ENCODE results near the gene DYNC1LI2. TPM values are rescaled to one million over a fixed set of nuclear protein-coding genes. Genes with fewer than 3 reads are reported as not detected.

Gene DYNC1LI2
- total RNA-seq, 1 experiment from 2014 or later: 94.2 TPM

DNA sequence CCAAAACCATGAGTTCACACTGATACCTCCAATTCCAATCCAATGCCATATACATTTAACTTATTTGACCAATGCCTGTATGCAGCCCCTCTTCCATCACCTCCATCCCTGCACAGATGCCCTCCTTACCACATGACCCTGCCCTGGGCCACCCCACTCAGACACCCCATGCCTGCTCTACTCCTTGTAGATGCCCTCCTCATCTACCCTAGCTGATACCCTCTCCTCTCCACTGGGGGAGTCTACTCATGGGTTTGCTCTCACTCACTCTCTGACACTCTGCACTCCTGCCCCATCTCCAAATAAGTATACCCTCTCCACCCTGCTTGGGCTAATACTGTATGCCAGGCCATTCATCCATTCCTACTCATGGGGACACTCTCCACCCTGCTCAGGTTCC lies 38.9 kb downstream of the DYNC1LI2 start:
- Histone ChIP-seq H2BK15ac (ENCODE audit: low read depth, low read length) (no peak overlapping the region), H3K4ac (ENCODE audit: low read depth, low read length) (no peak overlapping the region), H3K9me3 (ENCODE audit: control insufficient read depth, low read depth, low read length) (no peaks in the 10 kb centered on the region), H4K20me1 (ENCODE audit: control insufficient read depth, insufficient read depth, insufficient read length) (peaks cover 2% of the 10 kb centered on the region), H3K4me2 (ENCODE audit: insufficient read depth, insufficient read length, low read length) (no peak overlapping the region), H2BK12ac (ENCODE audit: insufficient read length, low read depth, low read length) (no peak overlapping the region), H3K79me2 (ENCODE audit: insufficient read depth, low read length) (no peaks in the 10 kb centered on the region), H4K8ac (replicated peaks; ENCODE audit: insufficient read length, low read depth, low read length) (no peak overlapping the region), H3K23ac (ENCODE audit: insufficient read length, low read depth, low read length) (no peak overlapping the region), H3K18ac (ENCODE audit: insufficient read length, low read depth, low read length) (no peak overlapping the region), H4K91ac (ENCODE audit: insufficient read length, low read depth, low read length) (no peak overlapping the region), H3T11ph (ENCODE audit: low read length) (no peak overlapping the region), H2AK5ac (ENCODE audit: insufficient read length, low read length) (no peak overlapping the region), H3K27me3 (ENCODE audit: insufficient read depth, low read length) (no peaks in the 10 kb centered on the region), H3K4me1 (ENCODE audit: insufficient read depth, low read length) (no peaks in the 10 kb centered on the region), H2BK20ac (ENCODE audit: low read depth, low read length, poor library complexity, severe bottlenecking) (no peak overlapping the region), H3K56ac (ENCODE audit: insufficient read length, low read depth, low read length) (no peak overlapping the region), H2BK120ac (ENCODE audit: low read depth, low read length, poor library complexity, severe bottlenecking) (no peak overlapping the region), H2BK5ac (ENCODE audit: insufficient read length, low read length) (no peak overlapping the region), H2AFZ (ENCODE audit: low read length) (no peak overlapping the region), H3K9ac (ENCODE audit: extremely low read depth, insufficient read length, low read length) (no peak overlapping the region), H4K5ac (ENCODE audit: insufficient read length, low read depth, low read length) (no peak overlapping the region), H3K23me2 (ENCODE audit: insufficient read length, low read depth, low read length, poor library complexity, severe bottlenecking) (no peaks in the 10 kb centered on the region), H3K79me1 (ENCODE audit: insufficient read depth, low read depth, low read length, poor library complexity, severe bottlenecking) (no peaks in the 10 kb centered on the region), H3K27ac (ENCODE audit: insufficient read length, low read depth, low read length) (no peak overlapping the region), H3K14ac (ENCODE audit: insufficient read depth, low read length) (no peak overlapping the region)
- Mint-ChIP-seq H3K36me3 (ENCODE audit: insufficient read depth in 1 of 3, low read depth in 3 of 3) (peaks cover 4 to 9% (median 5%) of the 10 kb centered on the region in 3 experiments; a peak in 5 of 7 replicates), H3K27ac (no peak overlapping the region), H3K4me3 (no peak overlapping the region), H3K9me3 (peaks cover 4 to 9% of the 10 kb centered on the region in 2 experiments; a peak in 4 of 5 replicates), H3K27me3 (ENCODE audit: low read depth) (peaks cover 6% of the 10 kb centered on the region), H3K4me1 (peaks cover under 1 to 4% of the 10 kb centered on the region in 2 experiments; a peak in 3 of 4 replicates)
- no peak for DNase-seq
- TF ChIP-seq, protein P1, sequence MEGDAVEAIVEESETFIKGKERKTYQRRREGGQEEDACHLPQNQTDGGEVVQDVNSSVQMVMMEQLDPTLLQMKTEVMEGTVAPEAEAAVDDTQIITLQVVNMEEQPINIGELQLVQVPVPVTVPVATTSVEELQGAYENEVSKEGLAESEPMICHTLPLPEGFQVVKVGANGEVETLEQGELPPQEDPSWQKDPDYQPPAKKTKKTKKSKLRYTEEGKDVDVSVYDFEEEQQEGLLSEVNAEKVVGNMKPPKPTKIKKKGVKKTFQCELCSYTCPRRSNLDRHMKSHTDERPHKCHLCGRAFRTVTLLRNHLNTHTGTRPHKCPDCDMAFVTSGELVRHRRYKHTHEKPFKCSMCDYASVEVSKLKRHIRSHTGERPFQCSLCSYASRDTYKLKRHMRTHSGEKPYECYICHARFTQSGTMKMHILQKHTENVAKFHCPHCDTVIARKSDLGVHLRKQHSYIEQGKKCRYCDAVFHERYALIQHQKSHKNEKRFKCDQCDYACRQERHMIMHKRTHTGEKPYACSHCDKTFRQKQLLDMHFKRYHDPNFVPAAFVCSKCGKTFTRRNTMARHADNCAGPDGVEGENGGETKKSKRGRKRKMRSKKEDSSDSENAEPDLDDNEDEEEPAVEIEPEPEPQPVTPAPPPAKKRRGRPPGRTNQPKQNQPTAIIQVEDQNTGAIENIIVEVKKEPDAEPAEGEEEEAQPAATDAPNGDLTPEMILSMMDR (conservative IDR thresholded peaks at IDR 0.05): no peak
